ENCODE data around the gene ZNF133. TPM values are rescaled to one million over a fixed set of nuclear protein-coding genes. Genes with fewer than 3 reads are reported as not detected.

The ZNF133 gene
- total RNA-seq, 1 donor = 19.5 TPM

DNA sequence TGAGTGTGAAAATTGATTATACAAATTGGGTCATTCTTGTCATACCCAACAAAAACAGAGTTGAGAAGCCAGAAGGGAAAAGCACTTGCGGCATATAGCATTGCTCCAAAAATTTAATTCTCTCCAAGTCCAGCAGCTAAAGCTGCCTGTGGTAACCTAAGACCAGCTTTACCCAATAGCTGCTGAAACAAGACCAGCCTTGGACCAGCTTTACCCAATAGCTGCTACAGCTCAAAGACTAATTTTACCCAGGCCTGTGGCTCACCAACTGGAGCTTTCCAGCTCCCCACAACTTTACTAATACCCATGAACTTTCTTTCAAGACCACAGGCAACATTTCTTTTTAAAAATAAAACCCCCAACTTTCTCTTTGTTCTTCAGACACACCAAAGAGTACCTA lies 32.8 kb upstream of the ZNF133 start:
- Histone ChIP-seq H3K9me3 (ENCODE audit: low read depth, low read length) (no peaks in the 10 kb centered on the region), H3K27ac (ENCODE audit: low read depth, low read length) (no peak overlapping the region), H4K20me1 (ENCODE audit: insufficient read depth, low read length) (no peaks in the 10 kb centered on the region), H3K27me3 (ENCODE audit: insufficient read depth, low read length) (peaks cover 7% of the 10 kb centered on the region), H2AFZ (ENCODE audit: low read length) (no peak overlapping the region), H3K4me1 (ENCODE audit: insufficient read depth, low read length) (no peaks in the 10 kb centered on the region), H3K36me3 (ENCODE audit: insufficient read depth, low read length) (no peaks in the 10 kb centered on the region), H3K79me2 (ENCODE audit: insufficient read depth, low read length) (no peaks in the 10 kb centered on the region), H3K4me2 (ENCODE audit: insufficient read depth, low read length) (no peak overlapping the region), H3K4me3 (ENCODE audit: insufficient read depth, low read length) (no peak overlapping the region)
- TF ChIP-seq, protein P1, sequence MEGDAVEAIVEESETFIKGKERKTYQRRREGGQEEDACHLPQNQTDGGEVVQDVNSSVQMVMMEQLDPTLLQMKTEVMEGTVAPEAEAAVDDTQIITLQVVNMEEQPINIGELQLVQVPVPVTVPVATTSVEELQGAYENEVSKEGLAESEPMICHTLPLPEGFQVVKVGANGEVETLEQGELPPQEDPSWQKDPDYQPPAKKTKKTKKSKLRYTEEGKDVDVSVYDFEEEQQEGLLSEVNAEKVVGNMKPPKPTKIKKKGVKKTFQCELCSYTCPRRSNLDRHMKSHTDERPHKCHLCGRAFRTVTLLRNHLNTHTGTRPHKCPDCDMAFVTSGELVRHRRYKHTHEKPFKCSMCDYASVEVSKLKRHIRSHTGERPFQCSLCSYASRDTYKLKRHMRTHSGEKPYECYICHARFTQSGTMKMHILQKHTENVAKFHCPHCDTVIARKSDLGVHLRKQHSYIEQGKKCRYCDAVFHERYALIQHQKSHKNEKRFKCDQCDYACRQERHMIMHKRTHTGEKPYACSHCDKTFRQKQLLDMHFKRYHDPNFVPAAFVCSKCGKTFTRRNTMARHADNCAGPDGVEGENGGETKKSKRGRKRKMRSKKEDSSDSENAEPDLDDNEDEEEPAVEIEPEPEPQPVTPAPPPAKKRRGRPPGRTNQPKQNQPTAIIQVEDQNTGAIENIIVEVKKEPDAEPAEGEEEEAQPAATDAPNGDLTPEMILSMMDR (IDR thresholded peaks at IDR 0.05; ENCODE audit: extremely low read depth, low read depth, low read length) = no peak
- no peak for DNase-seq (ENCODE audit: insufficient read length, low spot score, missing footprints)

DNA sequence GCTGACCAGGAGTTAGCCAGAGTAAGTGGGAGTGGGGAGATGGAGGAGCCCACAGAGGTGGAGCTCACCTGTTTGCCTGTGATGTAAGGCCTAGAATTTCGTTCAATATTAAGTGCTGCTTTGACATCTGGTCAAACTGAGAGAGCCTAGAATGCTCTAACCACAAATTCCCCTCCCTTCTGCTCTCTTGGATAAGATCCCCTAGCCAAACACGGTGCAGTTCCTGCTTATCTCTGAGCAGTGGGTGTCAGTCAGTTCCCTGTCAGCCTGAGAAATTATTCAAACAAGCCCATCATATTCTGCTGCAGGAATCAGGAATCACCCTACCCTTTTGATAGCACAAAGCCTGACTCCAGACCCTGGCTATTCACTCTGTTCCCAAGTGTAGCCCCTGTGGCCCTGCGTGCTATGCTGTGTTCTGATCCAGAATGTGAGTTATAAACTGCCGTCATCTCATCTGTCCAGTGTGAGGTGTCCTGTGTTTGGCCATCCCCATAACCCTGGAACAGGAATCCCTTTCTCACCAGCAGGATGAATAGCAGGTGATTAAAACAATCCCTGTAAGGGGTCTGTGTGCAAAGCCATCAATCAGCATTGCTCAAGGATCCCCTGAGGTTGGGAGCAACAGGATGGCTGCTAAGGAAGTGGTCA lies 31.8 kb upstream of the ZNF133 start:
- Histone ChIP-seq H3K4me3 (ENCODE audit: insufficient read depth, low read length) (no peak overlapping the region), H2AFZ (ENCODE audit: low read length) (no peak overlapping the region), H3K27ac (ENCODE audit: low read depth, low read length) (no peak overlapping the region), H3K36me3 (ENCODE audit: insufficient read depth, low read length) (no peaks in the 10 kb centered on the region), H3K9me3 (ENCODE audit: low read depth, low read length) (no peaks in the 10 kb centered on the region), H3K4me1 (ENCODE audit: insufficient read depth, low read length) (no peaks in the 10 kb centered on the region), H3K4me2 (ENCODE audit: insufficient read depth, low read length) (no peak overlapping the region), H3K27me3 (ENCODE audit: insufficient read depth, low read length) (peaks cover 7% of the 10 kb centered on the region), H3K79me2 (ENCODE audit: insufficient read depth, low read length) (no peaks in the 10 kb centered on the region), H4K20me1 (ENCODE audit: insufficient read depth, low read length) (no peaks in the 10 kb centered on the region)
- TF ChIP-seq, protein P1 (IDR thresholded peaks at IDR 0.05; ENCODE audit: extremely low read depth, low read depth, low read length) = no peak
- no peak for DNase-seq (ENCODE audit: insufficient read length, low spot score, missing footprints)

DNA sequence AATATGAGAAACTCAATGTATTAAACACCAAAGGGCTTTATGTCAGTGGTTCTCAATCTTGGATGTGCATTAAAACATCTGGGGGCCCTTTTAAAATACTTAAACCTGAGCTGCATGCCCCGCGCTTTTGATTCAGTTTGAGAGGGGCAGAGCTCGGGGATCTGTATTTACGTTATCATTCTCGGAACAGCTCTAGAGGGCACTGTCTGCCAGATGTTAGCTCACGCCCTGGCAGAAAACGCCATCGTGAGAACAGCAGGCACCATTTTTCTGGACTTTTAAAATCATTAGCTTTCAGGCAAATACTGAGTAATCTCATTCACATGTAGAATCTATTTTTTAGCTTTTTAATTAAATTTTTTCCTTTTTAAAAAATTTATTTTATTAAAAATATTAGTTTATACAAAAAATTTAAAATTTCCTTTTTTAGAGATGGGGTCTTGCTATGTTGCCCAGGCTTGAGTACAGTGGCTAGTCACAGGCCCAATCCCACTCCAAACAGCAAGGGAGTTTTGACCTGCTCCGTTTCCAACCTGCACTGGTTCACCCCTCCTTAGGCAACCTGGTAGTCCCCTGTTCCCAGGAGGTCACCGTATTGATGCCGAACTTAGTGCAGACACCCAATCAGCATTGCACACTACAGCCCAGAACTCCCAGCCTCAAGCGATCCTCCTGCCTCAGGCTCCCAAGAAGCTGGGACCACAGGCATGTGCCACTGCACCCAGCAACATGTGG lies 30.0 kb upstream of the ZNF133 start:
- no peak overlapping the region for H3K27ac ChIP-seq (ENCODE audit: low read depth, low read length)
- DNase-seq (ENCODE audit: insufficient read length, low spot score, missing footprints) = no peak
- TF ChIP-seq, protein P1 (IDR thresholded peaks at IDR 0.05; ENCODE audit: extremely low read depth, low read depth, low read length) = no peak
- H4K20me1 ChIP-seq (ENCODE audit: insufficient read depth, low read length) = no peaks in the 10 kb centered on the region
- peaks cover 7% of the 10 kb centered on the region for H3K27me3 ChIP-seq (ENCODE audit: insufficient read depth, low read length)
- H3K9me3 ChIP-seq (ENCODE audit: low read depth, low read length) = no peaks in the 10 kb centered on the region
- H3K4me1 ChIP-seq (ENCODE audit: insufficient read depth, low read length) = no peaks in the 10 kb centered on the region
- H3K4me2 ChIP-seq (ENCODE audit: insufficient read depth, low read length) = no peak overlapping the region
- H2AFZ ChIP-seq (ENCODE audit: low read length) = no peak overlapping the region
- H3K36me3 ChIP-seq (ENCODE audit: insufficient read depth, low read length) = no peaks in the 10 kb centered on the region
- H3K79me2 ChIP-seq (ENCODE audit: insufficient read depth, low read length) = no peaks in the 10 kb centered on the region
- H3K4me3 ChIP-seq (ENCODE audit: insufficient read depth, low read length) = no peak overlapping the region

DNA sequence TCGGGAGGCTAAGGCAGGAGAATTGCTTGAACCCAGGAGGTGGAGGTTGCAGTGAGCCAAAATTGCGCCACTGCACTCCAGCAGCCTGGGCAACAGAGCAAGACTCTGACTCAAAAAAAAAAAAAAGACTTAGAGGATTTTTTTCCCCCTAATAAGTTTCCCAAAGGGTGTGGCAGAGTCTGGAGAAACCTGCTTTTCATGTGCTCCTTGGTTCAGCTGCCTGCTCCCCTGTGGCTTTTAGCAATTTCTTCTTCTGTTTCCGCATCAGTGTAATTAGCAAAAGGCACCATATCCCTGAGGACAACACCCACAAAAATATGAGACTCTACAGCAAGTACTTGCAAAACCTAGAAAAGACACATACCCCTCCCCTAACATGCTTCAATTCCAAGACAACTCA lies 28.6 kb upstream of the ZNF133 start:
- Histone ChIP-seq H3K4me1 (ENCODE audit: insufficient read depth, low read length) (no peaks in the 10 kb centered on the region), H4K20me1 (ENCODE audit: insufficient read depth, low read length) (no peaks in the 10 kb centered on the region), H3K27ac (ENCODE audit: low read depth, low read length) (no peak overlapping the region), H2AFZ (ENCODE audit: low read length) (no peak overlapping the region), H3K9me3 (ENCODE audit: low read depth, low read length) (no peaks in the 10 kb centered on the region), H3K36me3 (ENCODE audit: insufficient read depth, low read length) (no peaks in the 10 kb centered on the region), H3K27me3 (ENCODE audit: insufficient read depth, low read length) (peaks cover 3% of the 10 kb centered on the region), H3K4me2 (ENCODE audit: insufficient read depth, low read length) (no peak overlapping the region), H3K4me3 (ENCODE audit: insufficient read depth, low read length) (no peak overlapping the region), H3K79me2 (ENCODE audit: insufficient read depth, low read length) (no peaks in the 10 kb centered on the region)
- no peak for DNase-seq (ENCODE audit: insufficient read length, low spot score, missing footprints)
- TF ChIP-seq, protein P1 (IDR thresholded peaks at IDR 0.05; ENCODE audit: extremely low read depth, low read depth, low read length) = no peak

All from osteoblast (primary cell).